OCI-LY1 (cell line): ENCODE results near the gene ITSN1.

Experiments used
- H2AFZ ChIP-seq: fragments of 200-600 bp; sonication (generic), shearing (Covaris generic); 2 replicates; pipeline ENCODE4 v1.6.0; 2014; ENCODE audit warnings: antibody characterized with exemption, mild to moderate bottlenecking, low read length
- H3F3A ChIP-seq: fragments of 200-600 bp; sonication (generic), shearing (Covaris generic); 2 replicates; pipeline ENCODE4 v1.6.0; 2014; ENCODE audit warnings: mild to moderate bottlenecking, antibody characterized with exemption, low read length, moderate library complexity; ENCODE audit not compliant: insufficient read depth
- H3K27ac ChIP-seq: fragments of 200-600 bp; sonication (generic); 2 replicates; pipeline ENCODE4 v1.5.1; 2014; ENCODE audit warnings: low read length, mixed run types, mild to moderate bottlenecking, low read depth; ENCODE audit not compliant: poor library complexity, severe bottlenecking
- H3K27me3 ChIP-seq: fragments of 200-600 bp; sonication (generic); 2 replicates; pipeline ENCODE4 v1.6.0; 2014; ENCODE audit warnings: antibody characterized with exemption, mild to moderate bottlenecking, low read length, moderate library complexity; ENCODE audit not compliant: insufficient read depth
- H3K36me3 ChIP-seq: fragments of 200-600 bp; sonication (generic); 2 replicates; pipeline ENCODE4 v1.6.1; 2014; ENCODE audit warnings: mild to moderate bottlenecking, antibody characterized with exemption, low read length, moderate library complexity, mixed read lengths; ENCODE audit not compliant: insufficient read depth
- H3K4me1 ChIP-seq: fragments of 200-600 bp; sonication (generic); 2 replicates; pipeline ENCODE4 v1.5.1; 2014; ENCODE audit warnings: mild to moderate bottlenecking, low read length, moderate library complexity; ENCODE audit not compliant: insufficient read depth, severe bottlenecking
- H3K4me2 ChIP-seq: fragments of 200-600 bp; sonication (generic), shearing (Covaris generic); 2 replicates; pipeline ENCODE4 v1.6.1; 2014; ENCODE audit warnings: low read length
- H3K4me3 ChIP-seq: fragments of 200-600 bp; sonication (generic); 2 replicates; pipeline ENCODE4 v1.5.1; 2014; ENCODE audit warnings: low read length, low read depth, mild to moderate bottlenecking, mixed read lengths; ENCODE audit not compliant: poor library complexity, severe bottlenecking
- H3K79me2 ChIP-seq: fragments of 200-600 bp; shearing (Covaris generic); 2 replicates; pipeline ENCODE4 v1.6.1; 2016; ENCODE audit warnings: mixed run types, low read length, mixed read lengths; ENCODE audit not compliant: insufficient read depth
- H3K9ac ChIP-seq: fragments of 200-600 bp; sonication (generic), shearing (Covaris generic); 2 replicates; pipeline ENCODE4 v1.6.1; 2014; ENCODE audit warnings: mild to moderate bottlenecking, low read length, mixed read lengths
- H3K9me2 ChIP-seq: fragments of 200-600 bp; sonication (generic), shearing (Covaris generic); 2 replicates; pipeline ENCODE4 v1.6.1; 2014; ENCODE audit warnings: low read depth, mild to moderate bottlenecking, low read length, mixed read lengths
- H3K9me3 ChIP-seq: fragments of 200-600 bp; shearing (Covaris generic); 2 replicates; pipeline ENCODE4 v1.6.1; 2014; ENCODE audit warnings: low read length, mixed read lengths
- H4K20me1 ChIP-seq: fragments of 200-600 bp; sonication (generic), shearing (Covaris generic); 2 replicates; pipeline ENCODE4 v1.6.0; 2016; ENCODE audit warnings: mild to moderate bottlenecking, low read length; ENCODE audit not compliant: insufficient read depth
- CTCF ChIP-seq: fragments of 200-600 bp; sonication (generic), shearing (Covaris generic); IDR thresholded peaks from 2 replicates; pipeline ENCODE4 v1.5.1; 2017; ENCODE audit warnings: mild to moderate bottlenecking, antibody characterized with exemption, low read length, moderate library complexity, mixed read lengths
- EZH2 ChIP-seq: fragments of 200-600 bp; sonication (generic), shearing (Covaris generic); IDR thresholded peaks from 2 replicates; pipeline ENCODE4 v1.8.0; 2017; ENCODE audit warnings: borderline replicate concordance, mixed run types, mild to moderate bottlenecking, antibody characterized with exemption, low read length, moderate library complexity, mixed read lengths

The ITSN1 gene

GRCh38 chr21:33848249-33848953 lies 206.1 kb downstream of the ITSN1 start:
- Histone ChIP-seq H3K4me3 (no peak overlapping the region), H3K79me2 (no peaks in the 10 kb centered on the region), H3K27me3 (peaks cover 3% of the 10 kb centered on the region), H3K4me2 (peak overlapping the region; percentile 49; the same call in 1 of the 2 replicates), H3K36me3 (no peaks in the 10 kb centered on the region; the same call in 1 of the 2 replicates), H3K27ac (no peak overlapping the region), H3F3A (no peaks in the 10 kb centered on the region), H3K9me3 (no peaks in the 10 kb centered on the region), H3K9ac (no peak overlapping the region; the same call in 1 of the 2 replicates), H3K4me1 (peaks cover 12% of the 10 kb centered on the region), H4K20me1 (no peaks in the 10 kb centered on the region), H3K9me2 (no peaks in the 10 kb centered on the region), H2AFZ (no peak overlapping the region)
- no peak for TF ChIP-seq CTCF
- TF ChIP-seq EZH2 = no peak

- Histone ChIP-seq H3K36me3 (no peaks in the 10 kb centered on the region; the same call in 1 of the 2 replicates), H4K20me1 (no peaks in the 10 kb centered on the region), H3F3A (no peaks in the 10 kb centered on the region), H3K27ac (no peak overlapping the region), H2AFZ (no peak overlapping the region), H3K4me2 (no peak overlapping the region), H3K9ac (no peak overlapping the region), H3K9me2 (no peaks in the 10 kb centered on the region), H3K4me3 (no peak overlapping the region), H3K27me3 (peaks cover 3% of the 10 kb centered on the region), H3K79me2 (no peaks in the 10 kb centered on the region), H3K9me3 (no peaks in the 10 kb centered on the region), H3K4me1 (peaks cover 12% of the 10 kb centered on the region)
- TF ChIP-seq EZH2 (no peak), CTCF (no peak)
These were observed 207.5 kb downstream of the ITSN1 start for GRCh38 chr21:33849834-33850233.

GRCh38 chr21:33850401-33850800 lies 208.1 kb downstream of the ITSN1 start:
- no peak overlapping the region for H3K4me2 ChIP-seq
- H3K79me2 ChIP-seq = no peaks in the 10 kb centered on the region
- H3K9me3 ChIP-seq = no peaks in the 10 kb centered on the region
- no peak overlapping the region for H3K27ac ChIP-seq
- no peaks in the 10 kb centered on the region for H3F3A ChIP-seq
- H3K27me3 ChIP-seq = peaks cover 3% of the 10 kb centered on the region; the same call in 1 of the 2 replicates
- H3K36me3 ChIP-seq = no peaks in the 10 kb centered on the region; the same call in 1 of the 2 replicates
- no peak overlapping the region for H2AFZ ChIP-seq
- H3K9me2 ChIP-seq = no peaks in the 10 kb centered on the region
- H3K4me3 ChIP-seq = no peak overlapping the region
- no peak for TF ChIP-seq EZH2
- H3K4me1 ChIP-seq = peaks cover 12% of the 10 kb centered on the region
- H4K20me1 ChIP-seq = no peaks in the 10 kb centered on the region
- H3K9ac ChIP-seq = no peak overlapping the region

GRCh38 chr21:33850985-33851384 lies 208.7 kb downstream of the ITSN1 start:
- H3K27ac ChIP-seq = no peak overlapping the region
- no peak overlapping the region for H2AFZ ChIP-seq
- H3K9ac ChIP-seq = no peak overlapping the region
- H4K20me1 ChIP-seq = no peaks in the 10 kb centered on the region
- H3K36me3 ChIP-seq = no peaks in the 10 kb centered on the region; the same call in 1 of the 2 replicates
- H3K4me1 ChIP-seq = peaks cover 12% of the 10 kb centered on the region
- no peak overlapping the region for H3K4me2 ChIP-seq
- peaks cover 3% of the 10 kb centered on the region; the same call in 1 of the 2 replicates for H3K27me3 ChIP-seq
- no peaks in the 10 kb centered on the region for H3K9me2 ChIP-seq
- no peak for TF ChIP-seq EZH2
- no peak for TF ChIP-seq CTCF
- no peaks in the 10 kb centered on the region for H3K79me2 ChIP-seq
- H3K4me3 ChIP-seq = no peak overlapping the region
- H3F3A ChIP-seq = no peaks in the 10 kb centered on the region
- no peaks in the 10 kb centered on the region for H3K9me3 ChIP-seq
